22Rv1 (cell line): ENCODE results near the gene RPGR.

ENCODE experiments used
- CTCF ChIP-seq: fragments of 450-650 bp; IDR thresholded peaks from 2 replicates; pipeline ENCODE4 v1.5.1; 2017; ENCODE audit warnings: mild to moderate bottlenecking
- ZFX ChIP-seq: fragments of 450-650 bp; IDR thresholded peaks from 2 replicates; pipeline ENCODE4 v1.6.1; 2017; ENCODE audit warnings: antibody characterized with exemption, borderline replicate concordance

- TF ChIP-seq CTCF (no peak), ZFX (no peak)
Observed at GRCh38 chrX:38268011-38268410, 59.3 kb downstream of the RPGR start.
